Fibroblast of skin of left quadriceps (primary cell): ENCODE measurements around the gene RSU1.

Experiments used
- DNase-seq, 2 experiments: peaks; one replicate each; pipeline ENCODE4 v3.0.0-alpha.2; 2013; ENCODE audit warnings: low read depth in 2 of 2

The RSU1 gene

DNA sequence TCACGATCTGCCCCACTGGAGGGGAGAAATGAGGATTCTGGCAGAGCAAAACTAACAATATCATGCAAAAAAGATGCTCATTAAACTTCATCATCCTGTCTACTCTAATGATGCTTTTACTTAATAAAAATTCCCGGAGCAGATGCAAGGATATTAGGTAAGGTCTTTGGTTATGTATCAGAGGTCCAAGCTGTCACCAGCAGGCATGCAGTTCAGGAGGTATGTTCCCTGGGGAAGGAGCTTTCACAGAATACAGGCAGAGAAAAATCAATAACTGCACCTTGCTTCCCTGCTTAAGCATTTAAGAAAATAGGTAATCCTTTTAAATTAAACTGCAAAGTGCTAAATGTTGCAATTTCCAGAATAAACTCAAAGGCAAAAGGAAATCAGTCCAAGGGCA, 213.9 kb downstream of the RSU1 start:
- no peak for DNase-seq

DNA sequence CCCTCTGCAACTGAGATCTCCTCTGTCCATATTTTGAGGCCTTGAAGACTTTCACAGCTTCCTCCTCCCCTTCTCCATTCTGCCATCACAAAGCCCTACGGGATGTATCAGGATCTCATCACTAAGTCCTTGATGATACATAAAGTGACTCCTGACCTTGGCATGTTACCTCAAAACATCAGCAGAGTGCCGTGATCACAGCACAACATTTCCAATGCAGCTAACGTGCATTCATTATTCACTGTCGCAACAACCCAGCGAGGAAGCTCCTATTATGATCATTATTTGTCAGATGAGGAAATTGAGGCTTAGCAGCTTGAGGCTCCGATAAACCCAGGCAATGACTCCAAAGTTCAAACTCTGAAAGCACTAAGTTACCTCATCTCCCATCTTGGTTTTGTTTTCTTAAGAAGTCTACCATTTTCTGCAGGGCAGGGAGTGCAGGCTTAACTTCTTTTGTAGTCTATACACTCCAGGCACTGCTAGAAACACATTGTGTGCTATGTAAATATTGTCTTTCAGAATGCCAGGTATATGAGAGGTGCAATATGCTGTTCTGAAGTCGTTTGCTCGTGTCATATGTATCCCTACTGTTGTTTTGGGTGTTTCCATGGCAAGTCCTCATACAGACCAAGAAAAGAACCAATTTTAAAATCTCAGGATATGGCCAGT, 215.0 kb downstream of the RSU1 start:
- DNase-seq: no peak

DNA sequence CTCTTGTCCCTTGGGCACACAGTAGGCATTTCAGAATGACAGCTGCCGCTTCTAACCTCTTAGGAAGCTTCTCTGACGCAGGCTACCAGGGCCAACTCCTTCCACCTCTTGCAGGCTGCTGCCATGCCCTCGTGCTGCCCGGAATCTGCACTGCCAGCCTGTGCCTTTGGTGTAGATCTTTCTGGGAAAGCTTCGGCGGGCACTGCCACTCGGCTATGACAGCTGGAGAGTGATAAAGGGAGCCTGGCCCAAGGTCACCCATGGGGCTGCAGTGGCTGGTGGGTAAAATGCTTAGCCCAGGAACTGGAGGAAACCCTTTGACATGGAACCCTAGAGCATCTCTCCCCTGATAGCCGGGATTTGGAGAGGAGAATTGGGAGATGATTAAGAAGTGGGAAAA, 217.6 kb downstream of the RSU1 start:
- no peak for DNase-seq

DNA sequence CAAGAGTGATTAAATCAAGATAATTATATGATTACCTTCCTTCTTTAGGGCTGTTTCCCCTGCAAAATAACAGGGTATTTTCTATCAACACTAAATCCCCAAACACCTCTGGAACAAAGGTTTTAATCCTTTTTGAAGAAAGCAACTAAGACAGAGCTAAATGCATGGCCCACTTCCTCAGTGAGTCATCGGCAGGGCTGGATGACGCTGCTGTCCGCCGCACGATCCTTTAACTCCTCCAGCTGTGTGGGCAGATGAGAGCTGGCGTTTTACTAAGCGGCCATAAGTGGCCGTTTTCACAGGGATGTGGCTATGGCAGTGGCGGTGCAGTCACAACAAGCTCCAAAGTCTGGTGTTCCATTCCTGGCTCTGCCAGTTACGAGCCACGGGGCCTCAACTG, 219.6 kb downstream of the RSU1 start:
- DNase-seq: no peak

DNA sequence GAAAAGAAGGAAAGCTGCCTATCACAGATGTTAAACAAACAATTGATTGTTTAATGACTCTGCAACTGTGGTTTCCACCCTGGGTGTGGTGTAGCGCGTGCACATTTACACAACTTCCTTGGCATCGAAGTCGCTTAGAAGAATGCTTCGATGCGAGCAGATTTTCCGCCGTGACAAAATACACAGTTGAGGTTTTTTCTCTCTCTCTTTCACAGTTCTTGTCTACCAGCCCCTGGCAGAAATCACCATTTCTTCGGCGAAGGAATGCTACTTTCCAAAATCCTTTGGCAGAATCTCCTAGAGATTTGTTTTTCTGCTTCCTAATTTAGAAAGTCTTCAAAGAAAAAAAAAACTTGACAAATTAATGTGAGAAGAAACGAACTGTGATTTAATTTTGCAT, 224.8 kb downstream of the RSU1 start:
- DNase-seq: no peak

DNA sequence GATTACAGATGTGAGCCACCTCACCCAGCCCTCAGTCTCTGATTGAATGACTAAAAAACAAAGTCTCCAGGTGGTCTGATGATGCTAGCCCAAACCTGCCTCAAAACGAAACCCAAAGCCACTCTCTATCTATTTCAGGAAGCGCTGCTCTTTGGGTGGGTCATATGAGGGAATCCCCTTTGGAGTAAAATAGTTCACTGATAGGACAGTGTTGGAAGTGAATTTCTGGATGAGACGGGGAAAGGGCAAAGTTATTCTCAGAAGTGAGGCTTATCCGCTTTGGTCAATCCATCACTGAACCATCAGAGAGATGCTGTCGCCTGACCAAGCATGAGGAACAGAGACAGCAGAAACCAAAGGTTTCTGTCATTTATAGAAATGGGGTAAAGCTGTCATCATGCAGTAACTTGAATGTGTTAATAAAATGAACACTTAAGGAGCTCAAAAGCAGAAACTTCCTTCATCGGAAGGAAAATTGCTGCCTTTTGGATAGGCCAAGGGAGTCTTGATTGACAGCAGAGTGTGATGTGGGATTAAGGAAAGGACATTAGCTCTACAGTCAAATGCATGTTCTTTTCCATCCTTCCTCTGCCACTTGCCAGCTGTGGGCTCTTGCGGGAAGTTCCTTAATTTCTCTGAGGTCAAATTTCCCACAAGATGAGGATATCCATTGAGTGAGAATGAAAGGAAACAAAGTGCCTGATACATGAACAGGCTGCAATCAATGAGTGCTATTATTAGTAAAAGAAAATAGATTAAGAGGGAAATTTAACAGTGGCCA, 230.7 kb downstream of the RSU1 start:
- DNase-seq: no peak

DNA sequence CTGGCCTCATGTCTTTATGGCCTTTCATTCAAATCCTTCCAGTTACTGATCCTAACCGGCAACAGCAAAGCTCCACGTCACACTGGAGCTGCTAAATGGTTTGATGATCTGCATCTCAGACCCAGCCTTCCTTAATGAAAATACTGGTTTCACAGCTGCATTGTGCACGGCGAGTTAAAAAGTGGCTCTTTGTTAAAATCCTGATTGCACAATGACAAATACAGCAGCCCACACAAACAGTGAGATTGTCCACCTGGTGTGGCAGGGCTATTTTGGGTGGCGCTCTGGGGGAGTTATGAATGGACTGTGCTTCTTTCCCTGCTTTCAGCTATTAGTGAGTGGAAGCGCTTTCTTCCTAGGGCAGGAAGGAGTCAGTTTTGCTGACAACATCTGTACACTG, 232.1 kb downstream of the RSU1 start:
- no peak for DNase-seq

DNA sequence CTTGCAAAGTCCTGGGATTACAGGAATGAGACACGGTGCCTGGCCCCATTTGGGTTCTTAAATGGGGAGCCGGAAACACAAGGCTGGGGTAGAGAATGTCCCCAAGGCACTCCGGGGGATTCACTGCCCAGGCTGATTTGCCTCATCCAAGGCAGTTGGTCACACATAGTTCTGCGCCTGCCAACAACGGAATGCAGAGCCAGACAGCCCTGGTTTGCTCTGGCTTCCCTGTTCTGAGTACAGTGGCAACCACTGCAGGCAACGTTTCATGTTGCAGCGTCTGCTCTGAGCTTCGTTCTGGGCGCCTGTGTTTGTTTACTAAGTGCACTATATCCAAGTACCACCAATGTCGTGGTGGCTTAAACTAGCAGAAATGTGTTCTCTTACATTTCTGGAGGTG, 233.8 kb downstream of the RSU1 start:
- DNase-seq: no peak

DNA sequence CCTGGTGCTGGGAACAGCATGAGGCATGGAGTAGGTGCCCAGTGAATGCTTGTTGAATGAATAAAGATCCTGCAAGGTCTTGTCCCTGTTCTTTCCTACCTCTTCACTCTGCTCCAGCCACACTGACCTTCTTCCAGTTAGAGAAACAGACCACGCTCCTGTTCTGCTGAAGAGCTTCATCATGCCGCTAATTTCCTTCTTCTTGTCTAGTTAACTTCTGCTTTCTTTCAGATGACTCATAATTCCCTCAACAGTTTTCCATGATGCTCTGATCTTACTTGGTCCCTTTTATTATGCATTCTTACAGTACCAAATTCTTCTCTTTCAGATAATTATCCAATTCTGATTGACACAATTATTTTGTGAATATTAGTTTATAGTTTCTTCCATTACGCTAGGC, 236.0 kb downstream of the RSU1 start:
- no peak for DNase-seq

DNA sequence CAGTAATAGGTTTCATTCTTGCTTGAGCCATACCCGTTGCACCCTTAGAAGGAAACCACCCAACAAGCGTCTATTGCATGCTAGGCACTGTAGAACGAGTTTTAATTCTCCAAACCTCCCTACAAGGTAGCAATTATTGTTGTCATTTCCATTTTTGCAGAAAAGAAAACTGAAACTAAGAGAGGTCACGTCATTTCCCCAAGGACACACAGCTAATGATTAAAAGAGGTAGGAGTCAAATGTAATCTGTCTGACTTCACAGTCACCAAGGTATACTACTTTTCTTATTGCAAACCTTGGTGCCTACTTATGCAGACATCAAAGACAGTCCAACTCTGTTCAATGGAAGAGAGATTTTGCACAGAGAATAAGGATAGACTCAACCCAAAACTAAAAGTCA, 246.5 kb downstream of the RSU1 start:
- DNase-seq: no peak

DNA sequence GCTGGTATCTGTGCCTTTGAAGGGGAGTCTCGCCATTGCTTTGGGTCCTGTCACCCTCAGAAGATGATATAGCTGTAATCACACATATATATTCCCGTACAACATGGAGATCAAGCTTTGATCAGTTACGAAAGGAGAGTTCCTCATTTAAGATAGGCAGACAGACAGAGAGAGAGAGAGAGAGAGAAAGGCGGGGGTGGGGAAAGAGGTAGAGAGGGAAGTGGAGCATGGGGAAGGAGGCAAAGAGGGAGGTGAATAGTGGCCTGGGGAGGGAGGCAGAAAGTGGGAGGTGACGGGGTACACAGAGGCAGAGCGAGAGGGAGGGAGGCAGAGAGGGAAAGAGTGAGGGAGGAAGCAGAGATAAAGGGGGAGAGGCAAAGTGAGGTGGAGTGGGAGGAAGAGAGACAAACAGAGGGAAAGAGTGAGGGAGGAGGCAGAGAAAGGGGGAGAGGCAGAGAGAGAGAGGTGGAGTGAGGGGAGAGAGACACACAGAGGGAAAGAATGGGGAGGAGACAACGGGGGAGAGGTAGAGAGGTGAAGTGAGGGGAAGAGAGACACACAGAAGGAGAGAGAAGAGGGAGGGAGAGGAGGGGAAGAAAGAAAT, 250.9 kb downstream of the RSU1 start:
- no peak for DNase-seq

DNA sequence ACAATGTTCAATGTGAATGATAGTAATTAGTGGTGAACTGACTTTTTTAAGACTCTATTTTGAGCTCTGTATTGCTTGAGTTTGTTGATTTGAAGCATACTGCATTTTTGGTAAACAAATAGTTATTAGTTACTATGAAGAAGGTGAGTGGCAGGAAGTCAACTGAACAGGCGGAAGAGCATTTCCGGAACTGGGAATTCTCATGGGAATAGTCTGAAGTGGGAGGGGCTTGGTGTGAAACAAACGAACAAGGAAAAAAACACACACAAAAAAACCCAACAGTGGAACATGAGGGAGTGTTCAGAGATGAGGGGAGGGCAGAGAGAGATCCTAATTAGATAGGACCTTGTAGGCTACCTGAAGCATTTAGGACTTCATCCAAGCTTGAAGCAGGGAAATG, 251.6 kb downstream of the RSU1 start:
- no peak for DNase-seq

DNA sequence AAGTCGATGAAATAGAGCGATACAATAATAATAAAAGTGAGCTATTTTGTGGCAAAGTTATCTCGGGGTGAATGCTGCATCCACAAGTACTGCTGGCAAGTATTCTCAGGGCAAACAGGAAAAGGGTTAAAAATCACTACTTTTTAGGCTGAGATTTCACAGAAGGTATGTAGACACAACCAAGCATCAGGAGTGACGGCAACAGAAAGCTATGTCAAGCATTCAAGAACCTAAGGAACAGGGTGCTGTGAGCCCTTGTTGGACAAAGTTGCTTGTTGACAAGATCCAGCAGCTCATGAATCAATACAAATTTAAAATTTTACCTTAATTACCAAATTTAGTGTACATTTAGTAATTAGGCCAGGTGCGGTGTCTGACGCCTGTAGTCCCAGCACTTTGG, 254.3 kb downstream of the RSU1 start:
- DNase-seq: no peak

DNA sequence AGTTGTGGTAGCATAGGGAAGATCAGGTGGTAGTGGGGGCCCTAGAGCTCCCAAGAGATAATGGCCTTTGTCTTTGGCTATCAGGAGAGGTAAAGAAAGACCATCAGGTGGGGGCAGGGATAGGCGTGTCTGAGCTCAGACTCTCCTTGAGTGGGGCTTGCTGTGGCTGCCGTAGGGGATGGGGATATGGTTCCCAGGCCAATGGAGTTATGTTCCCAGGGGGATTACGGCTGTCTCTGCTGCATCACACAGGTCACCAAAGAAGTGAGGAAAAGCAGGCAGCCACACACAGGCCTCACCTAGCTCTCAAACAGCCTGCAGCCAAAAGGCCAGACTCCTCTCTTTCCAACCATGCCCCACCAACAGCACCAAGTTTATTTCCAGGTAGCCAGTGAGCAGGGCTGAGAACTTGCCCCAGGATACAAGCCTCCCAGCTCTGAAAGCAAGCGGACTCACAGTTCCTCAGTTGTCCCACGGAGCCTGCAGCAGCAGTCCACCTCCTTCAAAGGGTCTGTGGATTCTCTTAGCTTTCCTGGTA, 257.9 kb downstream of the RSU1 start:
- no peak for DNase-seq

DNA sequence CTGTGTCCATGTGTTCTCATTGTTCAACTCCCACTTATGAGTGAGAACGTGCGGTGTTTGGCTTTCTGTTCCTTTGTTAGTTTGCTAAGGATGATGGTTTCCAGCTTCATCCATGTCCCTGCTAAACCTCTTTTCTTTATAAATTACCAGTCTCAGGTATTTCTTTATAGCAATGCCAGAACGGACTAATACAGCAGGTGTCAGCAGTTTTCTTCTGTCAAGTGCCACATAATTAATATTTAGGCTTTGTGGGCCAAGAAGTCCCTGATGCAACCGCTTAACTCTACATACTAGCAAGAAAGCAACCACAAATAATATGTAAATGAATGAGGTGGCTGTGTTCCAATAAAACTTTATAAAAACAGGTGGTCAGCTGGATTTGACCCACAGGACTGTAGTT, 269.3 kb downstream of the RSU1 start:
- no peak for DNase-seq

DNA sequence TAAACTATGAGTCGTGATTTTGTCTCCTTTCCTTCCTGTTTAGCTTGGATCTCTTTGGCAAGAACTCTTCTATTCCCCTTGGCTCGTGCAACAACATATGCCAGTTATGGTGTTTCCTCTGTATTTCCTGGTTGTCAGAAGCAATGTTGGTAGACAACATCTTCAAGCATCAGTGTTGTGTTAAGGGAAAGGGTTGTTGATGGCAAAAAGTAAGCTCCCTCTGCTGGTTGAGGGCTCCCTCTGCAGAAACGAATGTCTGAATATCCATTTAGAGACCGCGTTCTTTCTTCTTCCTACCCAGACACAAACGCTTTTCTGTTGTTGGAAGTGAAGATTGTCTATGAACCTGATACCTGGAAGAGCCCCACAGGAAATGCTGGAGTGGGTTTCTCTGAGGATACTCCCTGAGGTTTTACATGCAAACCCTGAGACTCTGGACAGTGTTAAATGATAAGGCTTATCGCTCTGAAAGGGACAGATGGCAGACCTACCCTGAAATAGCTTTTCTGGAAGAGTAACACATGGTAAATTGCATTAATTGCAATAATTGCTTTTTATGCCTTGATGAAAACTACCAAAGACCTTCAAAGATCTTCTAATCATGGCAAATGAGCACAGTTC, 272.0 kb downstream of the RSU1 start:
- peak in 1 of 2 experiments; percentile 5 for DNase-seq

DNA sequence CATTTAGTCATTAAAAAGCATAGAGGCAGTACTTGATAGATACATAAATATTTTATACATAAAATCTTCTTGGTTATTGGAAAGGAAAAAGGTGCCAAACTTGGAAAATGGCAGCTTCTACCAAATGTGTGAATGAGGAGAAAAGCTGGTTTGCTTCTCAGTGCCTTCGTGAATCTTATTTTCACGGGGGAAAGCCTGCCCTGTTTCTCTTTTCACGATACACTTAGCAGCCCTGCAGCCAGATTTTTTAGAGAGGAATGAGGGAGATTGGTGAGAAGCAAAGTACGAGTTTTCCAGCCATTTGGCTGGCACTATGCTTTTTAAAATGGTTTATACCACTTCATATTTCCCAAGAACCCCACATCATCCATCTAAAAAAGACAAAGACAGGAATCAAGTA, 272.6 kb downstream of the RSU1 start:
- no peak for DNase-seq

DNA sequence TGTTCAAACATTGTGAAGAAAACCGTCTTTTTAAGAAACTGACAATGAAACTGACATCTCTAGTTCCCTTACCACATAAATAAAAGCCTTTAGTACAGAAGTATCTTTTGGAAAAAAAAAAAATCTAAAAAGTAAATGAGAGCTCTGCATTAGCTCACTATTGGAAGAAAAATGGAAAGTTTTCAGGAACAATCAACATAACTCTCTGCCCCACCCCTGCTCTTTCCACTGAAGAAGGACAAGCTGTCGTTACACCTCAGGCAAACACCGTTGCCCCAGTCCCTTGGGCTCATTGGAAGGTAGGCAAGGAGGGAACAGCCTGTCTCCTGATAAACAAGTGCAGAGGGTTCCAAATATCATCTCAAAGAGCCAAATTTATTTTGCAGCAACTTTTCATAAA, 273.1 kb downstream of the RSU1 start:
- DNase-seq: no peak
